GM23338 (cell line): ENCODE data around the gene SCAF4. TPM values are rescaled to one million over a fixed set of nuclear protein-coding genes. Genes with fewer than 3 reads are reported as not detected.
"Not testable (repeated sequence)": the region's sequence is repeated elsewhere in the genome, so short reads cannot be mapped to it uniquely, and the experiment has no call there.

Source experiments
- ATAC-seq: fragments of 200-7000 bp; cut with Tn5 transposase; 3 replicates; pipeline ENCODE4 v1.9.1; 2020
- DNase-seq: peaks from one replicate; pipeline ENCODE4 v3.0.0-alpha.2; 2015; ENCODE audit warnings: low spot score
- H2AFZ ChIP-seq: fragments of 200-600 bp; sonication (generic); 2 replicates; pipeline ENCODE4 v1.8.0; 2016; ENCODE audit warnings: antibody characterized with exemption, mild to moderate bottlenecking, moderate library complexity
- H3F3A ChIP-seq: fragments of 200-600 bp; sonication (generic); replicated peaks from 2 replicates; pipeline ENCODE4 v1.8.0; 2017; ENCODE audit warnings: antibody characterized with exemption, mixed run types, low read depth
- H3K27ac ChIP-seq: fragments of 200-600 bp; sonication (generic); 2 replicates; pipeline ENCODE4 v1.6.1; 2016; ENCODE audit warnings: low read depth
- H3K27me3 ChIP-seq: fragments of 200-600 bp; sonication (generic); 2 replicates; pipeline ENCODE4 v1.8.0; 2016; ENCODE audit warnings: mild to moderate bottlenecking, mixed run types, moderate library complexity; ENCODE audit not compliant: insufficient read depth
- H3K36me3 ChIP-seq: fragments of 200-600 bp; sonication (generic); 2 replicates; pipeline ENCODE4 v1.8.0; 2016; ENCODE audit warnings: mild to moderate bottlenecking; ENCODE audit not compliant: insufficient read depth
- H3K4me1 ChIP-seq: fragments of 200-600 bp; sonication (generic); 2 replicates; pipeline ENCODE4 v1.8.0; 2016; ENCODE audit warnings: mild to moderate bottlenecking, moderate library complexity; ENCODE audit not compliant: insufficient read depth
- H3K4me2 ChIP-seq: fragments of 200-600 bp; sonication (generic); 2 replicates; pipeline ENCODE4 v1.7.1; 2017; ENCODE audit warnings: mixed run types
- H3K4me3 ChIP-seq: fragments of 200-600 bp; sonication (generic); 2 replicates; pipeline ENCODE4 v1.6.1; 2016; ENCODE audit warnings: mixed run types
- H3K79me2 ChIP-seq: fragments of 200-600 bp; sonication (generic); replicated peaks from 2 replicates; pipeline ENCODE4 v1.8.0; 2017; ENCODE audit warnings: mild to moderate bottlenecking; ENCODE audit not compliant: insufficient read depth
- H3K9me2 ChIP-seq: fragments of 200-600 bp; sonication (generic); 2 replicates; pipeline ENCODE4 v1.8.0; 2017; ENCODE audit not compliant: insufficient read depth
- H4K20me1 ChIP-seq: fragments of 200-600 bp; sonication (generic); replicated peaks from 2 replicates; pipeline ENCODE4 v1.8.0; 2017; ENCODE audit warnings: mild to moderate bottlenecking; ENCODE audit not compliant: insufficient read depth
- H3K27ac Mint-ChIP-seq: 2 replicates; pipeline ENCODE4 v1.8.0; 2020; ENCODE audit warnings: inconsistent platforms, mild to moderate bottlenecking, moderate library complexity, mixed read lengths
- H3K27me3 Mint-ChIP-seq: 3 replicates; pipeline ENCODE4 v1.8.0; 2022; ENCODE audit warnings: low read depth, mild to moderate bottlenecking, moderate library complexity, mixed read lengths, inconsistent platforms; ENCODE audit not compliant: insufficient read depth, poor library complexity
- H3K36me3 Mint-ChIP-seq: 3 replicates; pipeline ENCODE4 v1.8.0; 2021; ENCODE audit warnings: low read depth, mild to moderate bottlenecking, inconsistent platforms, moderate library complexity, mixed read lengths
- H3K4me1 Mint-ChIP-seq: 3 replicates; pipeline ENCODE4 v1.8.0; 2020; ENCODE audit warnings: mild to moderate bottlenecking, inconsistent platforms, mixed read lengths
- H3K4me3 Mint-ChIP-seq: 3 replicates; pipeline ENCODE4 v1.8.0; 2021; ENCODE audit warnings: moderate library complexity, mild to moderate bottlenecking, inconsistent platforms, mixed read lengths
- H3K9me3 Mint-ChIP-seq: 3 replicates; pipeline ENCODE4 v1.8.0; 2020; ENCODE audit warnings: moderate library complexity, mild to moderate bottlenecking, inconsistent platforms, mixed read lengths
- CREB1 ChIP-seq: fragments of 250-450 bp; sonication (Bioruptor Pico); IDR thresholded peaks from 2 replicates; pipeline ENCODE4 v1.5.0; 2020; ENCODE audit warnings: low read depth, mild to moderate bottlenecking, moderate library complexity
- CTCF ChIP-seq, 2 experiments: fragments of 200-600 bp in 1 of 2; sonication (generic) in 1 of 2; conservative IDR thresholded peaks; 2 replicates each; pipeline versions ENCODE4 v1.5.1 to v1.6.1; 2016 to 2017; ENCODE audit warnings: antibody characterized with exemption in 2 of 2, low read depth in 2 of 2, mild to moderate bottlenecking in 2 of 2, moderate library complexity in 1 of 2
- EZH2phosphoT487 ChIP-seq: fragments of 200-600 bp; sonication (generic); IDR thresholded peaks from one replicate; pipeline ENCODE4 v1.8.1; 2018; ENCODE audit warnings: antibody characterized with exemption; ENCODE audit not compliant: unreplicated experiment
- REST ChIP-seq: IDR thresholded peaks from one replicate; pipeline ENCODE4 v1.6.1; 2018; ENCODE audit warnings: antibody characterized with exemption; ENCODE audit not compliant: unreplicated experiment
- ZNF331 ChIP-seq: fragments of 250-450 bp; sonication (Bioruptor Pico); IDR thresholded peaks from 2 replicates; pipeline ENCODE4 v1.5.0; 2020; ENCODE audit warnings: low read depth, mild to moderate bottlenecking, moderate library complexity
- ZNF462 ChIP-seq: fragments of 250-450 bp; sonication (Bioruptor Pico); IDR thresholded peaks from 2 replicates; pipeline ENCODE4 v1.5.0; 2020; ENCODE audit warnings: mild to moderate bottlenecking, moderate library complexity
- polyA plus RNA-seq: library from polyadenylated mRNA; unstranded; fragments of >200 nt; fragmentation: Nextera tagmentation; extraction: Ambion mirVana; gene quantifications from 2 replicates; pipeline ENCODE4 v1.2.1, GENCODE V29; 2016
- total RNA-seq: library from RNA; depleted of rRNA; stranded (reverse); fragments of >200 nt; shearing (Covaris generic); gene quantifications from 2 replicates; pipeline ENCODE4 v1.2.3, GENCODE V29; 2014
- TF ChIP-seq, protein P1 (sequence below): IDR thresholded peaks from 2 replicates; pipeline ENCODE4 v1.6.1; 2016; ENCODE audit warnings: antibody characterized with exemption

SCAF4 gene
- total and polyA plus RNA-seq, 2 experiments from 2014 or later: 29.7 to 45.8 TPM

DNA sequence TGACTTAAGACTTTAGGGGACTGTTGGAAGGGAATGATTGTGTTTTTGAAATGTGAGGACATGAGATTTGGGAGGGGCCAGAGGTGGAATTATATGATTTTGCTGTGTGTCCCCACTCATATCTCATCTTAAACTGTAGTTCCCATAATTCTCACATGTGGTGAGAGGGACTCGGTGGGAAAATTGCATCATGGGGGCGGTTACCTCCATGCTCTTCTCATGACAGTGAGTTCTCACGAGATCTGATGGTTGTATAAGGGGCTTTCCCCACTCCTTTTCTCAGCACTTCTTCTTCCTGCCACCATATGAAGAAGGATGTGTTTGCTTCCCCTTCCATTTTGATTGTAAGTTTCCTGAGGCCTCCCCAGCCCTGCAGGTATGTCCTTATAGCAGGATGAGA lies 35.0 kb upstream of the SCAF4 start:
- no peak for TF ChIP-seq ZNF462 (CRISPR knock-in tag)
- TF ChIP-seq EZH2phosphoT487: no peak
- TF ChIP-seq CREB1 (CRISPR knock-in tag): no peak
- TF ChIP-seq, protein P1, sequence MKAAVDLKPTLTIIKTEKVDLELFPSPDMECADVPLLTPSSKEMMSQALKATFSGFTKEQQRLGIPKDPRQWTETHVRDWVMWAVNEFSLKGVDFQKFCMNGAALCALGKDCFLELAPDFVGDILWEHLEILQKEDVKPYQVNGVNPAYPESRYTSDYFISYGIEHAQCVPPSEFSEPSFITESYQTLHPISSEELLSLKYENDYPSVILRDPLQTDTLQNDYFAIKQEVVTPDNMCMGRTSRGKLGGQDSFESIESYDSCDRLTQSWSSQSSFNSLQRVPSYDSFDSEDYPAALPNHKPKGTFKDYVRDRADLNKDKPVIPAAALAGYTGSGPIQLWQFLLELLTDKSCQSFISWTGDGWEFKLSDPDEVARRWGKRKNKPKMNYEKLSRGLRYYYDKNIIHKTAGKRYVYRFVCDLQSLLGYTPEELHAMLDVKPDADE: no peak
- no peak for TF ChIP-seq ZNF331
- no peak for TF ChIP-seq REST
- TF ChIP-seq CTCF (conservative IDR thresholded peaks at IDR 0.05; ENCODE audit: low read depth in 2 of 2): no peak
- H3K4me3 Mint-ChIP-seq: no peak overlapping the region
- no peak overlapping the region for H3K4me2 ChIP-seq

GRCh38 chr21:31765850-31766249 lies 33.9 kb upstream of the SCAF4 start:
- H3K9me2 ChIP-seq, H3K4me1 Mint-ChIP-seq, H3K4me1 ChIP-seq, H4K20me1 ChIP-seq, H3K27me3 ChIP-seq, H3K27ac ChIP-seq, H3K4me3 ChIP-seq, H3K79me2 ChIP-seq, H3K4me3 Mint-ChIP-seq, H3K27me3 Mint-ChIP-seq, H3K36me3 ChIP-seq, H3K36me3 Mint-ChIP-seq, H3F3A ChIP-seq, H2AFZ ChIP-seq, H3K4me2 ChIP-seq, ATAC-seq: not testable (repeated sequence)
- peaks cover 17% of the 10 kb centered on the region for H3K9me3 Mint-ChIP-seq
- H3K27ac Mint-ChIP-seq: 0 out of 2 replicates have a peak overlapping the region, but pooled peaks have one; percentile 48
- DNase-seq: peak; percentile 12

More for the DNA sequence above, 35.0 kb upstream of the SCAF4 start:
- no peak for DNase-seq
- no peaks in the 10 kb centered on the region for H3K79me2 ChIP-seq
- no peaks in the 10 kb centered on the region for H3K36me3 ChIP-seq
- Mint-ChIP-seq H3K36me3 (peaks cover 7% of the 10 kb centered on the region; the same call in 2 of the 3 replicates), H3K27me3 (no peaks in the 10 kb centered on the region), H3K27ac (no peak overlapping the region; the same call in 1 of the 2 replicates), H3K4me1 (peaks cover 4% of the 10 kb centered on the region), H3K9me3 (peaks cover 17% of the 10 kb centered on the region)
- ATAC-seq: no peak
- no peaks in the 10 kb centered on the region for H3K27me3 ChIP-seq
- peaks cover 5% of the 10 kb centered on the region; the same call in 1 of the 2 replicates for H3K9me2 ChIP-seq
- H2AFZ ChIP-seq: no peak overlapping the region
- peaks cover 8% of the 10 kb centered on the region for H3K4me1 ChIP-seq
- no peak overlapping the region for H3K4me3 ChIP-seq
- H4K20me1 ChIP-seq: no peaks in the 10 kb centered on the region; the same call in 1 of the 2 replicates
- no peaks in the 10 kb centered on the region for H3F3A ChIP-seq
- no peak overlapping the region for H3K27ac ChIP-seq
